NCI-H460 (cell line): ENCODE results near the gene ZNF423. TPM values are rescaled to one million over a fixed set of nuclear protein-coding genes. Genes with fewer than 3 reads are reported as not detected.
"Not testable (repeated sequence)": the region's sequence is repeated elsewhere in the genome, so short reads cannot be mapped to it uniquely, and the experiment has no call there.

Source experiments
- DNase-seq: peaks from one replicate; pipeline ENCODE4 v3.0.0-alpha.2; 2016; ENCODE audit warnings: low read depth; ENCODE audit errors: extremely low read depth
- polyA plus RNA-seq: library from polyadenylated mRNA; depleted of rRNA; stranded (reverse); fragments of >200 nt; gene quantifications from 2 replicates; pipeline ENCODE4 v1.2.3, GENCODE V29; 2014; cell fraction: nucleus; rRNA removed
- total RNA-seq: library from RNA; depleted of rRNA; stranded (reverse); fragments of >200 nt; shearing (Covaris generic); gene quantifications from 2 replicates; pipeline ENCODE4 v1.2.3, GENCODE V29; 2014; rRNA removed

Gene ZNF423
- total RNA-seq = 0.06 TPM in 1 of 2 replicates, not detected in the other
- polyA plus RNA-seq = not detected in 2 replicates

- no peak for DNase-seq
Observed at GRCh38 chr16:49855822-49856671, at the start of gene ZNF423. TSS of gene ZNF423 (minus strand) at chr16:49856112. CDS start at chr16:49855774, 338 bp downstream.

- DNase-seq = no peak
Observed at GRCh38 chr16:49904348-49905062, 48.6 kb upstream of the ZNF423 start.

- DNase-seq = no peak
Observed at GRCh38 chr16:49902908-49903307, 47.0 kb upstream of the ZNF423 start.

- DNase-seq = no peak
Observed at GRCh38 chr16:49901711-49902110, 45.8 kb upstream of the ZNF423 start.

- no peak for DNase-seq
Observed at GRCh38 chr16:49900875-49901274, 45.0 kb upstream of the ZNF423 start.

- DNase-seq = no peak
Observed at GRCh38 chr16:49899991-49900695, 44.2 kb upstream of the ZNF423 start.

GRCh38 chr16:49896447-49896964 is 40.6 kb upstream of the ZNF423 start:
- DNase-seq = no peak

- no peak for DNase-seq
Observed at GRCh38 chr16:49890876-49891275, 35.0 kb upstream of the ZNF423 start.

GRCh38 chr16:49889725-49890397 is 33.9 kb upstream of the ZNF423 start:
- no peak for DNase-seq

GRCh38 chr16:49886554-49887094 is 30.7 kb upstream of the ZNF423 start:
- no peak for DNase-seq

GRCh38 chr16:49884033-49885015 is 28.4 kb upstream of the ZNF423 start:
- DNase-seq = no peak

- DNase-seq = no peak
Observed at GRCh38 chr16:49883076-49884014, 27.4 kb upstream of the ZNF423 start.

GRCh38 chr16:49881890-49882289 is 26.0 kb upstream of the ZNF423 start:
- no peak for DNase-seq

- not testable (repeated sequence) for DNase-seq
Observed at GRCh38 chr16:49878540-49878939, 22.6 kb upstream of the ZNF423 start.

GRCh38 chr16:49876716-49877129 is 20.8 kb upstream of the ZNF423 start:
- DNase-seq = no peak

- no peak for DNase-seq
Observed at GRCh38 chr16:49875806-49876715, 20.1 kb upstream of the ZNF423 start.
